Tibial nerve (tissue), 4 donors: ENCODE results near the gene PFKFB3.

ENCODE experiments used
- CTCF ChIP-seq, 5 experiments: fragments of 200-600 bp in 3 of 5; fragments of 450-650 bp in 2 of 5; sonication (generic) in 3 of 5; IDR thresholded peaks; one replicate each; pipeline ENCODE4 v1.5.1; 2016 to 2019; ENCODE audit warnings: antibody characterized with exemption in 5 of 5, mild to moderate bottlenecking in 3 of 5, moderate library complexity in 2 of 5
- EP300 ChIP-seq, 2 donors: sonication (generic); formaldehyde crosslinking; IDR thresholded peaks; one replicate each; pipeline ENCODE4 v1.6.1; 2017; ENCODE audit warnings: antibody characterized with exemption in 2 of 2, mild to moderate bottlenecking in 1 of 2

GRCh38 chr10:6198171-6198570 is 4.6 kb upstream of the PFKFB3 start:
- TF ChIP-seq EP300 (IDR thresholded peaks at IDR 0.05) (no peak), CTCF (IDR thresholded peaks at IDR 0.05) (no peak)
